HG02678 (cell line): ENCODE results near the gene SAPCD2.

Experiments
- ATAC-seq: cut with Tn5 transposase; IDR thresholded peaks from one replicate; pipeline ENCODE4 v1.9.1; 2021; ENCODE audit warnings: mild to moderate bottlenecking, moderate library complexity; ENCODE audit not compliant: unreplicated experiment

The SAPCD2 gene

DNA sequence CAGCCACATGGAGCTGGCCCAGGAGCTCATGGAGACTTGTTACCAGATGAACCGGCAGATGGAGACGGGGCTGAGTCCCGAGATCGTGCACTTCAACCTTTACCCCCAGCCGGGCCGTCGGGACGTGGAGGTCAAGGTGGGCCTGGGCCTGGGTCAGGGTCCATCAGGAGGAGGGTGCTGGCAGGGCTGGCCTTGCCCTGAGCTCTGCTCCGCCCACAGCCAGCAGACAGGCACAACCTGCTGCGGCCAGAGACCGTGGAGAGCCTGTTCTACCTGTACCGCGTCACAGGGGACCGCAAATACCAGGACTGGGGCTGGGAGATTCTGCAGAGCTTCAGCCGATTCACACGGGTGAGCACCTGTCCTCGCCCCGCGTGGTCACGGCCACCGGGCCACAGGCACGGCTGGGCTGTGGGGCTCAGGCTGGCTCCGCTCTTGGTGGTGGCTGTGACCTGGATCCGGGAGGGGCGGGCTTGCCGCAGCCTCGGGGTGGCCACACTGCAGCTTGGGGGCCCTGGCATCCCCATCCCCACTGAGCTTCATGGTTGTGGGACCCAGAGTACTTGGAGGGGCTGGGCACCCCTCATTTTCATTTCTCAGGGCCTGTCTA lies 37.1 kb upstream of the SAPCD2 start:
- ATAC-seq, result no peak

DNA sequence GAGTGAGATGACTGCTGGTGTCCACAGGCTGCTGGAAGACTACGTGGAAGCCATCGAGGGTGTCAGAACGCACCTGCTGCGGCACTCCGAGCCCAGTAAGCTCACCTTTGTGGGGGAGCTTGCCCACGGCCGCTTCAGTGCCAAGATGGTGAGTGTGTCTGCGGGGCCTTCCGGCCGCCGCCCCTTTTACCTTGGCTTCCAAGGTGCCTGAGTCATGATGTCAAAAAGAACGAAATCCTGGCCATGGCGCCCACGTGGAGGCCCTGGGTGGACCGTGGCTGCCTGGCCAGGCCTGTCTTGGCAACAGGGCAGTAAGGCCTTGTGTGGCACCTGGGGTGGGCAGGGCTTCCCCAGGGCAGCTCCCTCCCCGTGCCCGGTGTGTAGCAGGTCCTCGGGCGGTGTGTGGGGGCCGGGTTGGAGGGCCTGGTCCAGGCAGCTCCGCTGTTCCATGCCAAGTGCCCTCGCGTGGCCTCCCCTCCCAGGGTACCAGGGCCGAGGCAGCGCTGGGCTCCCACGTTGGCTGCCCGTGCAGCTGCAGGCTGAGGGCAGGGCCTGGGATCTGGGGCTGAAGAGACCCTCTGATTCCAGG lies 36.4 kb upstream of the SAPCD2 start:
- no peak for ATAC-seq

DNA sequence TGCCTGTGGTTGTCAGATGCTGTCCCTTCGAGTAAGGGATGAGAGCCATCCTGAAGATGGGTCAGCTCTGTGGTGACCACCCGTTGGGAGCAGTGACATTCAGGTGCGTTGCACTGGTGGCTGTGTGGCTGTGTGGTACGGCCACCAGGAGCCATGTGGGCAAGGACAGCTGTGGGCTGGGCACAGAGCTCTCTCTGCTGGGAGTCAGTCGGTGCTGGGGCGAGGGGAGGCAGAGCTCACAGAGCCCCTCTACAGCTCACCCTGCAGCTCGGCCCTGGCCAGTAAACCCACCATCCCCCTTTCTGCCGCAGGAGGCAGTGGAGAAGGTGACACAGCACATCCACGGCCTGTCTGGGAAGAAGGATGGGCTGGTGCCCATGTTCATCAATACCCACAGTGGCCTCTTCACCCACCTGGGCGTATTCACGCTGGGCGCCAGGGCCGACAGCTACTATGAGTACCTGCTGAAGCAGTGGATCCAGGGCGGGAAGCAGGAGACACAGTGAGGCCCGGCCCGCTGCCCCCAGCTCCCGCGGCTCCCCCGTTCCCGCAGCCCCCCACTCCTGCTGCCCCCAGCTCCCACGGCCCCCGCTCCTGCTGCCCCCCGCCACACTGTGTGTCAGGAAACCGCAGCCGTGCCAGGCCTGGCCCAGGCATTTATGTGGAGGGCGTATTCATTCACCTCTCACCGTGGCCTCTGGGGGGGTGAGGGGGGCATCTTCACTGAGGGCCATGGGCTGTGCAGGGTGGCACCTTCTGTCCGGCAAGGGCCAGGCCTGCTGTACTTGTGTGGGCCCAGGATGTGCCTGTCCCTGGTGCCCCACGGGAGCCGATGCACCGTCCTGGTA lies 35.7 kb upstream of the SAPCD2 start:
- no peak for ATAC-seq

DNA sequence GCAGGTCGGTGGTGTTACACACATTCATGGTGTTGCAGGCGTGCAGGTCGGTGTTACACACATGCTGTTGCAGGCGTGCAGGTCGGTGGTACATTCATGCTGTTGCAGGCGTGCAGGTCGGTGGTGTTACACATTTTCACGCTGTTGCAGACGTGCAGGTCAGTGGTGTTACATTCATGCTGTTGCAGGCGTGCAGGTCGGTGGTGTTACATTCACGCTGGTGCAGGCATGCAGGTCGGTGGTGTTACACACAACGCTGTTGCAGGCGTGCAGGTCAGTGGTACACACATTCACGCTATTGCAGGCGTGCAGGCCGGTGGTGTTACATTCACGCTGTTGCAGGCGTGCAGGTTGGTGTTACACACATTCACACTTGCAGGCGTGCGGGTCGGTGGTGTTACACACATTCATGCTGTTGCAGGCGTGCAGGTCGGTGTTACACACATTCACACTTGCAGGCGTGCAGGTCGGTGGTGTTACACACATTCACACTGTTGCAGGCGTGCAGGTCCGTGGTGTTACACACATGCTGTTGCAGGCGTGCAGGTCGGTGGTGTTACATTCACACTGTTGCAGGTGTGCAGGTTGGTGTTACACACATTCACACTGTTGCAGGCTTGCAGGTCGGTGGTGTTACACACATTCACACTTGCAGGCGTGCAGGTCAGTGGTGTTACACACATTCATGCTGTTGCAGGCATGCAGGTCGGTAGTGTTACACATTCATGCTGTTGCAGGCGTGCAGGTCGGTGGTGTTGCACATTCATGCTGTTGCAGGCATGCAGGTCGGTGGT lies 33.0 kb upstream of the SAPCD2 start:
- ATAC-seq, result no peak

DNA sequence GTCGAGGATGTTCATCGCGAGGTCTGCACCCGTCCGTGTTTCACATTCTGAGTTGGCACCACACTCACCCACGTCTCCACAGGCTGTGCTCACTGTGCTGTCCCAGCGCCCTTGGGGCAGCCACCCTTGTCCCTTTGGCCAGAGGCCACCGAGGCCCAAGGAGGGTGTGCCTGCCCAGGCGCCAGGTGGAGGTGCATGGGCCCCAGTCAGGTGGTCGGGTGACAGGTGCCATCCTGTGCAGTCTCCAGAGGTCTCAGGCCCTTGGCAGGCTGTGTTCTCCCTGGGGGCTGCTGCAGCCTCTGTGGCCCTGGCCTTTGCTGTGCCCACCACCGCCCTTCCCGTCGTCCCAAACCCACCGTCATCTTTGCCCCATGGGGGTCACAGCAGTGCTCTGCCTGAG lies 28.9 kb upstream of the SAPCD2 start:
- no peak for ATAC-seq

DNA sequence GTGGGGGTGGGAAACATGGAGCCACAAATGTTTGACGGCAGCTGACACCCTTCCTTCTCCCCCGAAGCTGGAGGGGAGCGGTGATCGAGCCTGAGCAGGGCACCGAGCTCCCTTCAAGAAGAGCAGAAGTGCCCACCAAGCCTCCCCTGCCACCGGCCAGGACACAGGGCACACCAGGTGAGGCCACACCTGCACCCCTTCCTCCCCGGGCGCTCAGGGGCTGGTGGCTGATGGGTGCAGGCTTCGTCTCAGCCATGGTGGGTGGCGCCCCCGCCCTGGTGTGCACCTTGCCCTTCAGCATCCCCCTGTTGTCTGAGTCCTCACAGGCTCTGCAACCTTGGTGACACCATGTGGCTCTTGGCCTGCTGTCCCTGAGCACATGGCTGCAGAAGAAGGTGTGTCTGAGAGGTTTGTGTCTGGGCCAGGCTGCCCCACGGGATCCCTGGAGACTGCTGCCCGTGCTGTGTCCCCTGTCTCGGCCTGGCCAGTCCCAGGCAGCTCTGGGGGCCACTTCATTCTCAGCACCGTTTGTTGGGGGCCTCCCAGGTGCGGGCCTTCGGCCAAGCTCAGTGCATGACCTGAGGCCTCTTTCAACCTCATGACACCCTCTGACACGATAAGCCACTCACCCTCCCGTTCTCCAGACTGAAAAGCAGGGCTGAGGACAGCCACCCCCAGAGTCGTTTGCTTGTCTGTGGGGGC lies 27.6 kb upstream of the SAPCD2 start:
- no peak for ATAC-seq

DNA sequence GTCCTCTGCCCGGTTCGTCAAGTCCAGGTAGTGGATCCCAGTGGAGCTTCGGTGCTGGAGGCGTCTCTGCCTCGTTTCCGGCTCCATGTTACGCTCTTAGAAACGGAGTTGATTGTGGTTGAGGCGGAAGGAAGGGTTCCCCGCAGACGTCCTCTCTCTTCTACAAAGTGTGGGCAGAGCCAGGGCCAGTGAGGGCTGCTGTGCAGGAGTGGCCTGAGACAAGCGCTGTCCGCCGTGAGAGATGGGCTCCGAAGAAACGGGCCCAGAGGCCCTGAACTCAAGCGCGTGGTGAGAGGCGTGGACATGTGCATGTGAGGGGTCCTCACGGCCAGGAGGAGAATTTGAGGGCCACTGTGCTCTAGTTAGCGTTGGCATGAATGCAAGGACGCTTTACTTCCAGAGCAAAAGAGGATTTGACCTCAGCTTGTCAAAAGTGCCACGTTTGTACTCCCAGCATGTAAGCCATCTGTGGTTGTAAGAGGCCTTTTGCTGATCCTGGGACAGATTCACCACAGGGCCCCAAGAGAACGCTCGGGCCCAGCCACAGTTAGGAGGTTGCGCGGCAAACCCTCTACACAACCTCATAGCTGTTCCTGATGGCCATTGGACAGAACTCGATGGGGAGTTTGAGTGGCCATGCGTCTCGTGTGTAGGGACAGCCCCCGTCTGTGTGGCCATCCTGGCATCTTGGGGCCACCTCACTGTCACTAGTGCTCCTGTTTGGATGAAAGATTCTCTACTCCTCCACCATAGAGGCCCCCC lies 26.6 kb upstream of the SAPCD2 start:
- no peak for ATAC-seq

DNA sequence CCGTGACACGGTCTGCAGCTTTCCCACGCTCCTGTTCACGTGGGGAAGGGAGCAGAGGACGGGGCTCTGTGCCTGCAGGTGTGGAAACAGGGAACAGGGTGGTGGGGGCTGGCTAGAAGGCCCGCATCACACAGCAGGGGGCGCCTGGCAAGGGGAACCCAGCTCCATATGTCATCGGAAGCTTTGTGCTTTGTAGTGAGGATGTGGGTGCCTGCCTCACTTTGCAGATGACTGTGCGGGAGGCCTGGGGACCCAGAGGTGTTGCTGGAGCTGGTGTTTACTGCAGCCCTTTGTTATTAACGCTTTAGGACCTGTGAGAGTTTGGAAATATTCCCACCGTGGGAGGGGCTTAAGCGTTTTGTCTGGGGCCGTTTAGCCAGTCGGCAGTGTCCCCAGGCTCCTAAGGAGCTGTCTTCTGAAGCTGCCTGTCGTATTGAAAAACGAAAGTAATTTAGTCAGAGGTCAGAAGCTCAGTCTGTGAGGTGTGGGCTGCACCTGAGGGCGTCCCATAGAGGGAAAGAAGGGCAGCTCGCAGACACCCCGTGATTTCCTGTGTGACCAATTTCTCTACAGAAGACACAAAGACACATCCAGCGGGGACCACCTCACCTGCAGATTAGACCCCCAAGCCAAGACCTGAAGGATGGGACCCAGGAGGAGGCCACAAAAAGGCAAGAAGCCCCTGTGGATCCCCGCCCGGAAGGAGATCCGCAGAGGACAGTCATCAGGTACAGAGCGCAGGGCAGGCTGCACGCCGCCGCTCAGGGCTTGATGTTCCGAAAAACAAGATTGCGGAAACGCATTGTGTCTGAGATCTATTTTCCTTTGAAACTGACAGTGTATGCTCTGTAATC lies 25.5 kb upstream of the SAPCD2 start:
- ATAC-seq, result peak; percentile 63

DNA sequence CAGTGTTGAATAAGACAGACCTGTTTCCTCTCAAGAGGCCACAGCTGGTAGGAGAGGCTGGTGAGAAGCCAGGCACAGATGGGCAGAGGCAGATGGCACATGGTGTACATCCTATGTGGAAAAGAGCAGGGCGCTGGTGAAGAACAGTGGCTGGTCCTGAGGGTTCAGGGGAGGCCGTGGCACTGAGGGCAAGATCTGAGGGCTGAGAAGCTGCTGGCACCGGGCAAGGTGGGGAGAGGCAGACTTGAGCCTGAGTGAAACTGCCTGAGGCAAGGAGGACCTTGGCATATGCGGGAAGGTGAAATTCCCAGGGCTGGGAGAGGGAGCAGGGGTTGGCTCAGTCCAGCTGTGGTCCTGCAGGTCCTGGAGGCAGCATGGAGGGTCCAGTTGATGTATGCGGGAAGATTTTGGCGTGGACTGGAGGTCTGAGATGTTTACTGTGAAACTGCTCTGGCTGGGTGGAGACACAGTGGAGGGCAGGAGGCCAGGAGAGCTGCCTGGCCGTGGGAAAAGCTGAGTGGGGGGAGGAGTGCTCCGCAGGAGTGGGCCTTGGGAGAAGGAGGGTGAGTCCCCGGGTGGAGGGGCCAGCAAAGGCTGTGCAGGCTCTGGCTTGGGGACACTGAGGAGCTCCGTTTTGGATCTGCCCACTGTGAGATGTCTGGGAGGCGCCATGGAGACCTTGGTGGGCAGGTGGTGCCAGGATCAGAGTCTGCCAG lies 19.0 kb upstream of the SAPCD2 start:
- ATAC-seq, result no peak

DNA sequence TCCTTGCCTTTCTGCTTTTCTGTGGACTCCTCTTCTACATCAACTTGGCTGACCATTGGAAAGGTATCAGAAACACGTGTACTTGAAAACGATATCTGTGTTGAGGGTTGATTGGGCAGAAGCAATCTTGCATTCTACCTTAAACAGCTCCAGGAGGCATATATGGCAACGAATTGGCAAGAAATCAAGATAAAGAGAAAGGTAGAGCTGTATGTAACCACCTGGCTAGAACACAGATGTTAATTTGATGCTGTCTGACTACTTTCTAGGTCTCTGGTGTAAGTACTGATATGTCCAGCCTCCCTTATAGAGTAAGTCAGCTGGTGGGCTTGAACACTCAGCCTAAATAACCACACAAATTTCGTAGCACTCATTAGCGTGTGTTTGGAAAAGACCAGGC lies 17.8 kb upstream of the SAPCD2 start:
- no peak for ATAC-seq

DNA sequence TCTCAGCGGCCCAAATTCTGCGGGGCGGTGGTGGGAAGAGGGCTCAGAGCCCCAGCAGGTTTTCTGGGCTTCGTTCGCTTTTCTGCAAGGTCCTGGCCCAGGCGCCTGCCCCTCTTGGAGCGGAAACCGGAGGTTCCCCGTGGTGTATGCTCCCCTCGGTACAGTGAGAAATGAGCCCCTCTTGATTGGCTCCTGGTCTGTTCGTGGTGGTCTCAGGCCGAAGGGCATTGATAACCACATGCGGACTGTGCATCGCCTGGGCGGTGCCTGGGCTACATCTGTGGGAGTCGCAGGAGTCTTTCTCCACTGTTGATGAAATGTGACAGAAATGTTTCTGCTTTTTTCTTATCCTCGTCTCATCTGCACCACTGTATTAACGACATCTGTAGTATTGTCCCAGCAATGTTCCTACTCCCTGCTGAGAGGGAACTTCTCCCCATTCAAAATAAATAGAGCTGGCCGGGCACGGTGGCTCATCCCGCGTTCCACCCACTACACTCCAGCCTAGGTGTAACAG lies 17.1 kb upstream of the SAPCD2 start:
- no peak for ATAC-seq

DNA sequence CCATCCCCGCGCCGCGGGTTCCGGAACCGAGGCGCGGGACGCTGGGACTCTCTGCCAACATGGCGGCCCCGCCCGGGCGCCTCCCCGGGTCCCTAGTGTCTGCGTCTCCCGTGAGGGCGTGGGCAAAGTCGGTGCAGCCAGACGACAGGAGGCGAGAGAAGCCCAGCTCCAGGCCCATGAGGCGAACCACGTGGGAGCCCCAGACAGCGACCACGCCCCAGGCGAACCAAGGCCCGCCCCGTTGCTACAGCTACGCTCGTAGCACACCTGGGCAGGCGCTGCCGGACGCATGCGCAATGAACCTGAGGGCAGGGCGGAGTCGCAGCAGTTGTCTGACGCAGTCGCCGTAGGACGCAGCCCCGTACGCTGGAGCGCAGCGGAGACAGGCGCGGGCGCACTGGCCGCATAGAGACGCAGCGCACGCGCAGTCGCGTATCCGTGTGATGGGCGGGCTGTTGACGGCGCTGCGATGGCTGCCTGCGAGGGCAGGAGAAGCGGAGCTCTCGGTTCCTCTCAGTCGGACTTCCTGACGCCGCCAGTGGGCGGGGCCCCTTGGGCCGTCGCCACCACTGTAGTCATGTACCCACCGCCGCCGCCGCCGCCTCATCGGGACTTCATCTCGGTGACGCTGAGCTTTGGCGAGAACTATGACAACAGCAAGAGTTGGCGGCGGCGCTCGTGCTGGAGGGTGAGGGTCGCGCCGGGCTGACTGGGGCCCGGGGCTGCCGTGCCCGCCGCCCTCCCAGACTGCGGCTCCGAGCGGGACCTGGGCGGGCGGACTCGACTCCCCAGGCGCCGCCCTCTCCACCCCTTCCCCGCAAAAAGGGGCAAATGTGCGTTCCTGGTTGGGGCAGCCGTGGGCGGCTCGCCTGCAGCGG lies 16.4 kb upstream of the SAPCD2 start, which contains the start of gene MAN1B1:
Gene MAN1B1 (plus strand): TSS at position 455 of the 878 bp plus-strand sequence. CDS start 15 bp downstream, at position 470.
- peak; percentile 83 for ATAC-seq

DNA sequence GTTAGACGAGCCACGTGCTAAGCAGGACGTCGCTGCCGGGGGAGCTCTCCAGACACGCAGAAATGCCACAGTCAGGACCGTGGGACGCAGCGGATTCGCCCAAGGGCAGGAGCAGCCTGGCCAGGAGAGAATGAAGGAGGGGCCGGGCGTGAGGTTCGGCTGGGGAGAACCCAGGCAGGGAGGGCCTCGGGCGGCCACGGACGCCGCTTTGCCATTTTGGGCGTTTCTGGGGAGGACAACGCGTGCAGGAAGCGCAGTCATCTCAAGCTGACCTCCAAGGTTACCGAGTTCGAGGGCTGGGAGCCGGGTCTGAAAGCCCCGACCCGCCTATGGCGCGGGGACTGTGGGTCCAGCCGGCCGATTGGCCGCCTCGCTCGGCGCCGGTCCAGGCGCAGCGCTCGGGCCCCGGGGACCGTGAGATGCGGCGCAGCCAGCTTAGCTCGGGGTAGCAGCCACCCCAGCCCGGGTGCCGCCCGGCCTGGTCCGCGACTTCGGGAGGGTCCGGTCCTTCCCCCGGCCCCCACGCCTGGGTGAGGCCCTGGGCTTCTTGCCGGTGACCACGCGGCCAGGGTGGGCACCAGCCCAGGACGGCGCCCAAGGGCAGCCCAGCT lies 15.7 kb upstream of the SAPCD2 start:
- ATAC-seq, result peak; percentile 1

DNA sequence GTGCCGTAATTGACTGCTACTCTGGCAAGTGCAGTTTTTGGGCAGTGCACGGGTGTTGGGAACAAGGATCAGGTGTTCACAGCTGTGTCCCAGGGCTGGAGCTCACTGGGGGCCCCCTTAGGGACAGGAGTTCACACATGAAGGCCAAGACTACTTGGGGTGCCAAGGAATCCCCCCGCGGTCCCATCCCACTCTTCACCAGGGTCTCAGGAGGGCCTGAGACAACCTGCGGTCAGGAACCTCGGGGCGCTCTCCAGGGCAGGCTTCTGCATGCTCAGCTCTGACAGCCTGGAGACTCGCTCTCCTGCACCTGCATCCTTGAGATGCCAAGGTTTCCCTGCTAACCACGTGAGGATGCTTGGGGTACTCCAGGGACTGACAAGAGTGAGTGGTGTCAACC lies 14.2 kb upstream of the SAPCD2 start:
- ATAC-seq, result no peak

DNA sequence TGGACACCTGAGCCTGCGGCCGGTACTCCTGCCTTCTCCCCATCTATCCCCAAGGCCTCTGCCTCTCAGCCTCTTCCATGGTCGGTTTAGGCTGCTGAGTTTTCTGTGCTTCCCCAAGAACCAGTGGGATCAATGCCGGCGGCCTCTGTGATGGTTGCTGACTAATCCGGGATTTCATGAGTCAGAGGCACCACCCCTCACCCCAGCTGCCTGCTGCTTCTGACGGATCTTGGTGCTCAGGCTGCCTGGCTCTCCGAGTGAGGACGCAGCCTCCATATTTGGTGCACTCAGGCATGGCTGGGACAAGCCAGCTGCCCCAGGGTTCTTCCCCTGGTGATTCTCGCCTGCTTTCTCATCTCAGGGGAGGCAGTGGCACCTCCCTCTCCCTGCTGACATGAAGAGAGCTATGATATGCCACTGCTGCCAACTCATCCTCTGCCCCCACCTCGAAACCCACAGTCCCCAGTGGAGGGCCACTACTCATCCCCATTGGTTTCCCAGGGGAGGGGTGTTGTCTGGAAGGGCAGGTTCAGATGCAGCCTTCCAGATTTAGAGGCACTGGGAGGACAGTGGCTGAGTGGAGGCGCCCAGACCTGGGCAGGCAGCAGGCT lies 13.1 kb upstream of the SAPCD2 start:
- no peak for ATAC-seq

DNA sequence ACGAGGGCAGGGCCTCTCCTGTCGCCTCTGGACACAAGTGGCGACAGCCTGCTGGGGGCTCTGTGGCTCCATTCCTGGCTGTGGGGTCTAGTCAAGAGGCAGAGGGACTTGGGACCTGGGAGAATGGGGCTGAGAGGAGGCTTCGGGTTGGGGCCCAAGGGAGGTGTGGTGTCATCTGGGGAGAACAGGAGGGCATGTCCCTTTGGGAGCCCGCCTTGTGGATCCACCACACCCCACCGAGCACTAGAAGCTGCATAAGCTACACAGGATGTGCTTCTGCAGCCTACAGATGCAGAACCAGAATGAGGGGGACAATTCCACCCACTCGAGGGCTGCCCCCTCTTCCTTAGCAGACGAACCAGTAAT lies 12.6 kb upstream of the SAPCD2 start:
- no peak for ATAC-seq
